Loucy (cell line): Measurements from ENCODE around the gene LIX1.

ENCODE experiments used
- EZH2phosphoT487 ChIP-seq: fragments of 200-600 bp; IDR thresholded peaks from 2 replicates; pipeline ENCODE4 v1.6.1; 2018; ENCODE audit warnings: antibody characterized with exemption, mild to moderate bottlenecking, moderate library complexity, borderline replicate concordance
- TF ChIP-seq, protein P1 (sequence below): fragments of 200-600 bp; sonication (generic); conservative IDR thresholded peaks from 2 replicates; pipeline ENCODE4 v1.5.1; 2014; ENCODE audit warnings: mild to moderate bottlenecking, antibody characterized with exemption, low read length

GRCh38 chr5:97163790-97164285 is 21.4 kb upstream of the LIX1 start:
- TF ChIP-seq, protein P1, sequence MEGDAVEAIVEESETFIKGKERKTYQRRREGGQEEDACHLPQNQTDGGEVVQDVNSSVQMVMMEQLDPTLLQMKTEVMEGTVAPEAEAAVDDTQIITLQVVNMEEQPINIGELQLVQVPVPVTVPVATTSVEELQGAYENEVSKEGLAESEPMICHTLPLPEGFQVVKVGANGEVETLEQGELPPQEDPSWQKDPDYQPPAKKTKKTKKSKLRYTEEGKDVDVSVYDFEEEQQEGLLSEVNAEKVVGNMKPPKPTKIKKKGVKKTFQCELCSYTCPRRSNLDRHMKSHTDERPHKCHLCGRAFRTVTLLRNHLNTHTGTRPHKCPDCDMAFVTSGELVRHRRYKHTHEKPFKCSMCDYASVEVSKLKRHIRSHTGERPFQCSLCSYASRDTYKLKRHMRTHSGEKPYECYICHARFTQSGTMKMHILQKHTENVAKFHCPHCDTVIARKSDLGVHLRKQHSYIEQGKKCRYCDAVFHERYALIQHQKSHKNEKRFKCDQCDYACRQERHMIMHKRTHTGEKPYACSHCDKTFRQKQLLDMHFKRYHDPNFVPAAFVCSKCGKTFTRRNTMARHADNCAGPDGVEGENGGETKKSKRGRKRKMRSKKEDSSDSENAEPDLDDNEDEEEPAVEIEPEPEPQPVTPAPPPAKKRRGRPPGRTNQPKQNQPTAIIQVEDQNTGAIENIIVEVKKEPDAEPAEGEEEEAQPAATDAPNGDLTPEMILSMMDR: no peak
- TF ChIP-seq EZH2phosphoT487: no peak
